GM18867 (cell line): ENCODE results near the gene CSF1R.

Experiments
- ATAC-seq: cut with Tn5 transposase; IDR thresholded peaks from one replicate; pipeline ENCODE4 v1.9.1; 2021; ENCODE audit warnings: mild to moderate bottlenecking, moderate library complexity; ENCODE audit not compliant: unreplicated experiment

Gene CSF1R

DNA sequence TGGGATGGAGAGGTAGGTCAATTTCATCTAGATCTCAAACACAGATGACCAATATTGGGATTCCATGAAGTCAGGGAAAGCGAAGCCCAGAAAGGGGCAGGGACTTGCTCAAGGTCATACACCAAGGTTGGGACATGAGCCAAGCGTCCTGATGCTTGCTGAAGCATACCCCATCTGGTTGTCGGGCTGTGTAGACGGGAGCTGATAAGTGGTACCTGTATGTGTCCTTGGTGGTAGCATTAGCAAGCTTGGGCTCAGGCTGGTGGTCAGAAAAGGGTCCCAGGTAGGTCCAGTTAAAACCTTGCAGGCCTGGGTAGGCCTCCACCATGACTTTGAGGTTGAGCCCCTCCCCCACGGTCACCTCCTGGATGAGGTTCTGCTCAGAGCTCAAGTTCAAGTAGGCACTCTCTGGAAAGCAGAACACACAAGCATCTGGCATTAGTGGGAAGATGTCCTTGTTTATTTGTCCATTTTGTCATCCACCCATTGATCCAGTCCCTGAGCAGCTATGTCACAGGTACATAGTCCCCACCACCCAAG is 13.2 kb downstream of the CSF1R start:
- ATAC-seq: no peak

GRCh38 chr5:150070821-150071220 is 15.5 kb downstream of the CSF1R start:
- no peak for ATAC-seq

DNA sequence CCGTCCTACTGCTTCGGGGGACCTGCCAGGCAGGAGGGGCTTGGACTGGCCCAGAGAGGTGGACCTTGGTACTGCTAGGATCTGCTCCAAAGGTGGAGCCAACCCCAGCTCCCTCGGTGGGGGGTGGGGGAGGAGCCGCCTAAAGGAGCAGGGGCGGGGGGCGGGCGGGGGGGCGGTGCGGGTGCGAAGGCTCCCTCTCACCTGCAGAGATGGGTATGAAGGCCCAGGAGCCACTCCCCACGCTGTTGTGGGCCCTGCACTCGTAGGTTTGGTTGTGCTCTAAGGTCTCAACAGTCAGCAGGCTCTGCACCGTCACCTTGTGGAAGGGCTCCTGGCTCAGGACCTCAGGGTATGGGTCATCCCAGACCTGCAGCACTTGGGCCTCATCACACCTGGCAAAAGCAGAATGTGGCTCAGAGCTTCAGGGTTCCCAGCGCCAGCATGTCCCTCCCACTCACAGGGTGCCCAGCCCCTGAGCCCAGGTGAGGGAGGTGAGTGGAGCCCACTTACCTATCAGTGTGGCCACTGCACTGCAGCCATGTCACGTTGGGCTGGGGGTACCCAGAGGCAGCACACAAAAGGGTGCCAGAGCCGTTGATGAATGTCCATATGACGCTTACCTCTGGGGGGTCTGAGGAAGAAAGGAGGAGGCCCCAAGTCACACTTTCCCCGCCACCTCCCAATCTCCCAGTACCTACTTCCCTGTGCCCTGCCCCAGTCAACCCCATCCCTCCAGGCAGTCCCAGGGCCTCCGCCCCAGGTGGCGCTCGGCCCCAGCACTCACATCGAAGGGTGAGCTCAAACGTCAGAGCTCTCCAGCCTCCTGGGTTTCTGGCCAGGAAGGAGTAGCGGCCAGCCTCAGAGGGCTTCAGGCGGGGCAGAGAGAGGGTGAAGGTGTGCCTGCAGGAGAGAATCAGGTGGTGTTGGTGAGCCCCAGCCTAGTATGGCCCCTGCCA is 16.4 kb downstream of the CSF1R start:
- no peak for ATAC-seq

DNA sequence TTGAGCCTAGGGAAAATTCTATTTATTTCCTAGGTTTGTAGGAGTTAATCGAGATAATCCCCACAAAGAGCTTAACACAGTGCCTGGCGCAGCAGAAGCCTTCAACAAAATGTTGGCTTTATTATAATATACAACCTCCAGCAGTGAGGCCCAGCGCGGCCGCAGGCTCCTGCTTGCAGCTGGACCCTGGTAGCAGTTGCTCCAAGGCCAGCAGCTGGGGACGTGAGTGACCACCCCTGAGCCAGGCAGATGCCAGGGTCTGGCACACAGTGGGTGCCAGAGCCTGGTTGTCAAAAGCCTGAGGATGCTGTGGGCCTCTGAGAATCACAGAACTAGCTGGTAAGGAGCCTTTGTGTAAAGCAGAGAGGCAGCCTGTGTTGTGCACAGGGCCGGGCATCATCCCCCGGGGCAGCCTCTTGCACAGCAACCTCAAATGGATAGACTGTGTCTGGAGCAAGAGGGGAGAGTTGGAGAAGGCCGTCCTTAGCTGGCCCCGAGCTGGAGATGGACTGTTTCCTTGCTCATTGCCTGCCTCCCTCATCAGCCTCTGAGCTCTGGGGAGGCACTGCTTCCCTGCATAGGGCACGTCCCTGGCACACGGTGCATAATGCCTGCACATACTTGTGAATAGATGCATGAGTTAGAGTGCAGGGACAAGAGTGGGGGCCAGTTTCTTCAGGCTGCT is 17.3 kb downstream of the CSF1R start:
- no peak for ATAC-seq

GRCh38 chr5:150068472-150068871 is 17.9 kb downstream of the CSF1R start:
- no peak for ATAC-seq

GRCh38 chr5:150068071-150068470 is 18.3 kb downstream of the CSF1R start:
- no peak for ATAC-seq

- ATAC-seq: no peak
Measured at GRCh38 chr5:150067405-150067960, 18.9 kb downstream of the CSF1R start.

GRCh38 chr5:150066901-150067396 is 19.4 kb downstream of the CSF1R start:
- no peak for ATAC-seq

- no peak for ATAC-seq
Measured at GRCh38 chr5:150066436-150066835, 19.9 kb downstream of the CSF1R start.

GRCh38 chr5:150065886-150066285 is 20.5 kb downstream of the CSF1R start:
- ATAC-seq: no peak

DNA sequence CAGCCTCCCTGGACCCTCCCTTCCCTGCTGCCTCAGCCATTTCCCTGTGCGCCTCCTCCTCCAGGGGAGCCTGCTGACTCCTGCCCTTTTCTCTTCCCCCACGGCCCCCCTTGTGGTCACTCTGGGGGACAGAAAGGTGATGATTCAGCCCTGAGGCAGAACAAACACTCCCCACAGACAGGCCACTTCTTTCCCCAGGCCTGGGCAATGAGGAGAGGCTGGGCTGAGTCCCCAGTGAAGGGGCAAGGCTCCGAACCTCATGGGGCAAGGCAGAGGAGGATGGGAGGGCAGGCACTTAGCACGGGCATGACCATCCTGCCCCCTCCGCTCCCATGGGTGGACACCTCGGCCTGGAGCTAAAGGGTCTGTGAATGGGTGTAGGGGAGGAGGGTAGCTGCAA is 21.0 kb downstream of the CSF1R start:
- no peak for ATAC-seq

DNA sequence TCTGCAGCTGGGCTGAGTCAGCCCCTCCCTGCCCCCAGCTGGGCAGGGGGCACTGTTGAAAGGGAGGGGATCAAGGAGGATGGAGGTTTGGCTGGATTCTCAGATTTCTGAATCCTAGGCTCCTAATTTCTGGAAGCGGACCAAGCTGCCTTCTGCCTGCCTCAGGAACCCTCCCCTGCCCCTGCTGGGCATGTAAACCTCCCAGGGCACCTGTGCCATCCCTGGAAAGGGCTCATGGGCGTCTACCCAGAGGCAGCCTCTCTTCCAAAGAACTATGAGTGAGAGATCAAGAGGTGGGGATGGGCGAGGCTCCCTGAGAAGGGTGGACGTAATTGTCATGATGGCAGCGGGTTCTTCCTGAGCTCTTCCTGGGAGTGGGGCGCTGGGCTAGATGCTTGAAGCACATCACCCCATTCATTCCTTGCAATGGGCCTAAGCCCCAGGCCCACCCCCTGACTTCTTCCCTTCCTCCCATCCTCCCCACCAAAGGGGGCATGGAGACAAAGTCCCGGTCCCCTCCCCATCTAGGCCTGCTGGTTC is 21.6 kb downstream of the CSF1R start:
- no peak for ATAC-seq

- no peak for ATAC-seq
Measured at GRCh38 chr5:150063638-150064037, 22.7 kb downstream of the CSF1R start.

- ATAC-seq: no peak
Measured at GRCh38 chr5:150062216-150062922, 24.0 kb downstream of the CSF1R start.

DNA sequence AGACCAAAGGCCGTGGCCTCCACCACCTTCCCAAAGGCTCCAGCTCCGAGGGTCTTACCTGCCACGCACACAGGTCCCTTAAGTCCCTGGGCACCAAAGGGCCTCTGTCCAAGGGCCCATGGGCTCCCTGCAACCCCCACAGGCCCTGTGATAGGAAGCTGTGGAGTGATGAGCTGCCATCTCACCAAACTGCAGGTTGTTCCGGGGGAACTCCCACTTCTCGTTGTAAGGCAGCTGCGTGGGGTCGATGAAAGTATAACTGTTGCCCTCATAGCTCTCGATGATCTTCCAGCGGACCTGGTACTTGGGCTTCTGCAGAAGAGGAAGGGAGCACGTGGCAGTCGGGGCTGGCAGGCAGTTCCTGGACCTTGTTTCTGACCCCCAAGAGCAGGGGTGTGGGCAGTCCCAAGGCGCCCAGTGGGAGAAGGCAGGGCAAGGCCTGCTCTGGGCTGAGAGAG is 24.8 kb downstream of the CSF1R start:
- ATAC-seq: no peak

- no peak for ATAC-seq
Measured at GRCh38 chr5:150060471-150060870, 25.9 kb downstream of the CSF1R start.

DNA sequence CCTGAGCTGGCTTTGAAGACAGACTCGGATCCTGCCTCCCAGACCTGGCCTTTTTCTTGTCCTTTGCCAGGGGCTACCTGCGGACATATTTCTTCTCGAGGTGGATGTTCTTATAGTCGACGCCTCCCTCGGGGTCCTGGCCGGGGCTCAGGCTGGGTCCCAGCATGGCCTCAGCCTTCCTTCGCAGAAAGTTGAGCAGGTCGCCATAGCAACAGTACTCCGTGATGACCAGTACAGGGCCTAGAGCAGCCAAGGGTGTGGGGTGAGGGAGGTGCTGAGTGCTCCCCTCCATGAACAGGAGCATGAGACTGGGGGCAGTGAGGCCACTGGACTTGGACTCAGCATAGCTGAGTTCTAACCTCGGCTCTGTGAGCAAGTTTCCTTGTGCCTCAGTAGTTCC is 26.7 kb downstream of the CSF1R start:
- no peak for ATAC-seq

GRCh38 chr5:150058480-150059126 is 27.8 kb downstream of the CSF1R start:
- ATAC-seq: no peak

DNA sequence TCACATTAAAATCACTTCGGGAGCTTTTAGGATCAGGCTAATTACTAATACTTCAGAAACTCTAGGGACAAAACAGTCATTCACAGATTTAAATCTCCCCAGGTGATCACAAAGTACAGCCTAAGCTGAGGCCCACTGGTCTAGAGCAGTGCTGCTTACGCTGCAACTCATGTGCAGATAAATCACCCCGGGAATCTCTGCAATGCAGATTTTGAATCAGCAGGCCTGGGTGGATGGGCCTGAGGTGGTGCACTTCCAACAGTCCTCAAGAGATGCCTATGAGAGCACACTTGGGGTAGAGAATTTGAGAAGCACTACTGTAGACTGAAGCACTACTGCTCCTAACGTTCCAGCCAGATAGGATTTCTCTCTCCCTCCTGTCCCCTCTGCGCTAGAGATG is 28.4 kb downstream of the CSF1R start:
- no peak for ATAC-seq

- no peak for ATAC-seq
Measured at GRCh38 chr5:150057511-150057910, 28.8 kb downstream of the CSF1R start.
